ENCODE measurements around the gene ZNF780B.

Gene ZNF780B

GRCh38 chr19:39986643-39987042 is 69.4 kb downstream of the ZNF780B start:
- DNase-seq (ENCODE audit: insufficient read length, low spot score) (no peak), FAIRE-seq (no peak)

- no peak for DNase-seq (ENCODE audit: insufficient read length, low spot score)
- no peak for FAIRE-seq
These were observed 72.2 kb downstream of the ZNF780B start for GRCh38 chr19:39983695-39984300.

- DNase-seq (ENCODE audit: insufficient read length, low spot score) (no peak), FAIRE-seq (no peak)
These were observed 73.1 kb downstream of the ZNF780B start for GRCh38 chr19:39982883-39983282.

Data from HTR-8/SVneo (cell line).